Trophoblast cell (in vitro differentiated cells and primary cell): ENCODE data around the gene TGFBR3L.

Experiments
- DNase-seq, 2 donors: peaks; one replicate each; pipeline ENCODE4 v3.0.0-alpha.2; 2016
- H2AFZ ChIP-seq: 2 replicates; pipeline ENCODE4 v1.6.1; 2013; ENCODE audit warnings: low read length, moderate library complexity, mild to moderate bottlenecking; ENCODE audit not compliant: insufficient read depth, poor library complexity
- H2AK5ac ChIP-seq: 2 replicates; pipeline ENCODE4 v1.6.1; 2013; ENCODE audit warnings: mild to moderate bottlenecking, low read length
- H2BK120ac ChIP-seq: 2 replicates; pipeline ENCODE4 v1.6.1; 2013; ENCODE audit warnings: low read length, mild to moderate bottlenecking, moderate library complexity; ENCODE audit not compliant: insufficient read depth, poor library complexity
- H2BK12ac ChIP-seq: 2 replicates; pipeline ENCODE4 v1.6.1; 2013; ENCODE audit warnings: mild to moderate bottlenecking, low read length, moderate library complexity
- H2BK5ac ChIP-seq: 2 replicates; pipeline ENCODE4 v1.6.1; 2013; ENCODE audit warnings: low read length, low read depth, moderate library complexity, mild to moderate bottlenecking; ENCODE audit not compliant: poor library complexity
- H3K14ac ChIP-seq: 2 replicates; pipeline ENCODE4 v1.6.1; 2013; ENCODE audit warnings: mild to moderate bottlenecking, low read length
- H3K18ac ChIP-seq: 2 replicates; pipeline ENCODE4 v1.6.1; 2013; ENCODE audit warnings: mild to moderate bottlenecking, low read length
- H3K23ac ChIP-seq: 2 replicates; pipeline ENCODE4 v1.6.1; 2013; ENCODE audit warnings: low read length
- H3K27ac ChIP-seq: 2 replicates; pipeline ENCODE4 v1.5.1; 2013; ENCODE audit warnings: low read depth, mild to moderate bottlenecking, inconsistent platforms, low read length, moderate library complexity
- H3K27me3 ChIP-seq: 2 replicates; pipeline ENCODE4 v1.6.1; 2013; ENCODE audit warnings: inconsistent platforms, mild to moderate bottlenecking, low read length, moderate library complexity; ENCODE audit not compliant: insufficient read depth
- H3K36me3 ChIP-seq, 2 experiments: 1 replicate in 1 of 2; 2 replicates in 1 of 2; pipeline ENCODE4 v1.6.1; 2013; ENCODE audit warnings: low read length in 2 of 2, mild to moderate bottlenecking in 2 of 2, moderate library complexity in 1 of 2; ENCODE audit not compliant: insufficient read depth in 2 of 2, control insufficient read depth in 1 of 2
- H3K4ac ChIP-seq: 2 replicates; pipeline ENCODE4 v1.6.1; 2013; ENCODE audit warnings: low read depth, mild to moderate bottlenecking, low read length, moderate library complexity
- H3K4me1 ChIP-seq, 2 experiments: 1 replicate in 1 of 2; 2 replicates in 1 of 2; pipeline ENCODE4 v1.6.1; 2013; ENCODE audit warnings: low read length in 2 of 2, mild to moderate bottlenecking in 2 of 2, moderate library complexity in 1 of 2; ENCODE audit not compliant: insufficient read depth in 2 of 2, control insufficient read depth in 1 of 2
- H3K4me2 ChIP-seq: 2 replicates; pipeline ENCODE4 v1.6.1; 2013; ENCODE audit warnings: inconsistent platforms, mild to moderate bottlenecking, low read length, moderate library complexity
- H3K4me3 ChIP-seq: 2 replicates; pipeline ENCODE4 v1.5.1; 2013; ENCODE audit warnings: mild to moderate bottlenecking, low read depth, low read length, inconsistent platforms
- H3K79me1 ChIP-seq: one replicate; pipeline ENCODE4 v1.6.1; 2013; ENCODE audit warnings: low read length
- H3K79me2 ChIP-seq: 2 replicates; pipeline ENCODE4 v1.6.1; 2013; ENCODE audit warnings: low read length, mild to moderate bottlenecking; ENCODE audit not compliant: control insufficient read depth, insufficient read depth, poor library complexity
- H3K9ac ChIP-seq: 2 replicates; pipeline ENCODE4 v1.6.1; 2013; ENCODE audit warnings: mild to moderate bottlenecking, low read length
- H3K9me3 ChIP-seq: 2 replicates; pipeline ENCODE4 v1.6.1; 2013; ENCODE audit warnings: low read depth, mild to moderate bottlenecking, control low read depth, inconsistent platforms, low read length; ENCODE audit not compliant: insufficient read depth
- H4K12ac ChIP-seq: 2 replicates; pipeline ENCODE4 v1.6.1; 2013; ENCODE audit warnings: low read depth, mild to moderate bottlenecking, low read length, moderate library complexity
- H4K8ac ChIP-seq: 2 replicates; pipeline ENCODE4 v1.6.1; 2013; ENCODE audit warnings: low read depth, mild to moderate bottlenecking, low read length, moderate library complexity
- H4K91ac ChIP-seq: one replicate; pipeline ENCODE4 v1.6.1; 2013; ENCODE audit warnings: low read depth, mild to moderate bottlenecking, low read length, moderate library complexity
- WGBS: extraction: QIAGEN DNeasy Blood & Tissue Kit; methylation state at CpG from one replicate; pipeline ENCODE4 v1.1.7; 2013; ENCODE audit warnings: missing lambda C conversion rate; ENCODE audit not compliant: insufficient read length, insufficient coverage; ENCODE audit errors: extremely low coverage; 5-methylcytosine and 5-hydroxymethylcytosine counted together

The TGFBR3L gene

GRCh38 chr19:7921967-7922835, 7.6 kb downstream of the TGFBR3L start:
- DNase-seq: no peak
- H4K12ac ChIP-seq: no peak overlapping the region
- peaks cover 2% of the 10 kb centered on the region for H3K79me2 ChIP-seq
- H3K14ac ChIP-seq: no peak overlapping the region
- H3K23ac ChIP-seq: no peak overlapping the region
- H3K4me1 ChIP-seq: peaks cover 8 to 19% of the 10 kb centered on the region in 2 experiments
- H2AFZ ChIP-seq: no peak overlapping the region
- H3K36me3 ChIP-seq: peaks cover 24 to 25% of the 10 kb centered on the region in 2 experiments
- H2BK12ac ChIP-seq: no peak overlapping the region
- peaks cover 4% of the 10 kb centered on the region for H3K79me1 ChIP-seq
- no peak overlapping the region for H3K4me2 ChIP-seq
- H3K9me3 ChIP-seq: peaks cover 3% of the 10 kb centered on the region
- H2AK5ac ChIP-seq: no peak overlapping the region
- H3K18ac ChIP-seq: no peak overlapping the region
- H2BK5ac ChIP-seq: no peak overlapping the region
- H4K91ac ChIP-seq: no peak overlapping the region
- no peak overlapping the region for H3K9ac ChIP-seq
- no peak overlapping the region for H2BK120ac ChIP-seq
- H3K27me3 ChIP-seq: peaks cover 12% of the 10 kb centered on the region
- no peak overlapping the region for H3K4ac ChIP-seq
- H4K8ac ChIP-seq: no peak overlapping the region
- no peak overlapping the region for H3K27ac ChIP-seq
- no CpG with 5 or more reads among the region's 31 CpGs for WGBS
- no peak overlapping the region for H3K4me3 ChIP-seq

- Histone ChIP-seq H4K8ac (no peak overlapping the region), H3K4me2 (no peak overlapping the region), H2BK5ac (no peak overlapping the region), H3K36me3 (peaks cover 24 to 25% of the 10 kb centered on the region in 2 experiments), H2AK5ac (no peak overlapping the region), H3K18ac (no peak overlapping the region), H3K27me3 (peaks cover 6% of the 10 kb centered on the region), H2BK120ac (no peak overlapping the region), H2BK12ac (no peak overlapping the region), H3K4me1 (peaks cover 8 to 13% of the 10 kb centered on the region in 2 experiments), H3K79me1 (peaks cover 4% of the 10 kb centered on the region), H3K9ac (no peak overlapping the region), H3K4me3 (no peak overlapping the region), H3K4ac (no peak overlapping the region), H3K14ac (no peak overlapping the region), H2AFZ (no peak overlapping the region), H3K9me3 (peaks cover 3% of the 10 kb centered on the region), H3K23ac (no peak overlapping the region), H4K91ac (no peak overlapping the region), H4K12ac (no peak overlapping the region), H3K27ac (no peak overlapping the region), H3K79me2 (peaks cover 2% of the 10 kb centered on the region)
- WGBS: no CpG with 5 or more reads among the region's 8 CpGs
- no peak for DNase-seq
Measured at GRCh38 chr19:7922836-7923195, 8.2 kb downstream of the TGFBR3L start.

GRCh38 chr19:7923295-7924191, 8.9 kb downstream of the TGFBR3L start:
- no peak overlapping the region for H2BK120ac ChIP-seq
- no peak overlapping the region for H2AK5ac ChIP-seq
- no CpG with 5 or more reads among the region's 31 CpGs for WGBS

GRCh38 chr19:7924241-7924640, 9.6 kb downstream of the TGFBR3L start:
- Histone ChIP-seq H3K4ac (no peak overlapping the region), H2BK5ac (no peak overlapping the region), H2BK12ac (no peak overlapping the region), H3K18ac (no peak overlapping the region), H3K27me3 (no peaks in the 10 kb centered on the region), H3K23ac (no peak overlapping the region), H3K9me3 (no peaks in the 10 kb centered on the region), H3K27ac (no peak overlapping the region), H2AFZ (no peak overlapping the region), H4K91ac (no peak overlapping the region), H3K79me1 (peaks cover 4% of the 10 kb centered on the region), H2BK120ac (no peak overlapping the region), H3K14ac (no peak overlapping the region), H3K4me1 (peaks cover 12 to 17% of the 10 kb centered on the region in 2 experiments), H3K79me2 (peaks cover 2% of the 10 kb centered on the region), H3K4me2 (no peak overlapping the region), H4K12ac (no peak overlapping the region), H3K4me3 (no peak overlapping the region), H2AK5ac (no peak overlapping the region), H3K9ac (no peak overlapping the region), H3K36me3 (peaks cover 24 to 25% of the 10 kb centered on the region in 2 experiments), H4K8ac (no peak overlapping the region)
- DNase-seq: no peak
- no CpG with 5 or more reads among the region's 12 CpGs for WGBS

More at GRCh38 chr19:7923295-7924191, 8.9 kb downstream of the TGFBR3L start:
- Histone ChIP-seq H3K27me3 (peaks cover 2% of the 10 kb centered on the region), H3K23ac (no peak overlapping the region), H2BK12ac (no peak overlapping the region), H3K36me3 (peaks cover 24 to 25% of the 10 kb centered on the region in 2 experiments), H3K18ac (no peak overlapping the region), H2AFZ (no peak overlapping the region), H4K91ac (no peak overlapping the region), H2BK5ac (no peak overlapping the region), H3K4me1 (peaks cover 8 to 13% of the 10 kb centered on the region in 2 experiments), H3K4me3 (no peak overlapping the region), H3K27ac (no peak overlapping the region), H3K4ac (no peak overlapping the region), H3K14ac (no peak overlapping the region), H4K8ac (no peak overlapping the region), H4K12ac (no peak overlapping the region), H3K4me2 (no peak overlapping the region), H3K79me1 (peaks cover 4% of the 10 kb centered on the region), H3K79me2 (peaks cover 2% of the 10 kb centered on the region), H3K9me3 (peaks cover 2% of the 10 kb centered on the region), H3K9ac (no peak overlapping the region)
- no peak for DNase-seq
